Measurements from ENCODE around the gene GABRG3.

DNA sequence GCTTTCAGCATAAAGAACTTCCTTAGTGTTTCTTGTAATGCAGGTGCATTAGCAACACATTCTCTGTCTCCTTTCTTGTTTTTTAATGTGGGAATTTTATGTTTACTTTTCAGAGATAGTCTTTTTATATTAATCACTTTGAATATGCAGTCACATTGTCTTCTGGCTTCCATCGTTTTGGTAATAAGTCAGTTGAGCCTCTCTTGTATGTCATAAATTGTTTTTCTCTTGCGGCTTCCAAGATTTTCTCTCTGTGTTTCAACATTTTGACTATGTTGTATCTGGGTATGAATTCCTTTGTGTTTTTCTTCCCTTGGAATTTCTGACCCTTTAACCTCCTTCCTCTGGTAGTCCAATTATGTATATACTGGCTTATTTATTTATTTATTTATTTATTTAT, 25.3 kb downstream of the GABRG3 start:
- no peak for TF ChIP-seq SUZ12 (IDR thresholded peaks at IDR 0.05; ENCODE audit: extremely low read depth, insufficient read depth, insufficient read length)
- no peak for TF ChIP-seq ZNF274 (IDR thresholded peaks at IDR 0.05; ENCODE audit: low read depth, low read length)
